GM21717 (cell line): Measurements from ENCODE around the gene PTPRU.

Experiments used
- ATAC-seq: cut with Tn5 transposase; IDR thresholded peaks from one replicate; pipeline ENCODE4 v1.9.1; 2021; ENCODE audit warnings: mild to moderate bottlenecking, moderate library complexity; ENCODE audit not compliant: unreplicated experiment

PTPRU gene

GRCh38 chr1:29327223-29327935 lies 91.1 kb downstream of the PTPRU start:
- no peak for ATAC-seq

DNA sequence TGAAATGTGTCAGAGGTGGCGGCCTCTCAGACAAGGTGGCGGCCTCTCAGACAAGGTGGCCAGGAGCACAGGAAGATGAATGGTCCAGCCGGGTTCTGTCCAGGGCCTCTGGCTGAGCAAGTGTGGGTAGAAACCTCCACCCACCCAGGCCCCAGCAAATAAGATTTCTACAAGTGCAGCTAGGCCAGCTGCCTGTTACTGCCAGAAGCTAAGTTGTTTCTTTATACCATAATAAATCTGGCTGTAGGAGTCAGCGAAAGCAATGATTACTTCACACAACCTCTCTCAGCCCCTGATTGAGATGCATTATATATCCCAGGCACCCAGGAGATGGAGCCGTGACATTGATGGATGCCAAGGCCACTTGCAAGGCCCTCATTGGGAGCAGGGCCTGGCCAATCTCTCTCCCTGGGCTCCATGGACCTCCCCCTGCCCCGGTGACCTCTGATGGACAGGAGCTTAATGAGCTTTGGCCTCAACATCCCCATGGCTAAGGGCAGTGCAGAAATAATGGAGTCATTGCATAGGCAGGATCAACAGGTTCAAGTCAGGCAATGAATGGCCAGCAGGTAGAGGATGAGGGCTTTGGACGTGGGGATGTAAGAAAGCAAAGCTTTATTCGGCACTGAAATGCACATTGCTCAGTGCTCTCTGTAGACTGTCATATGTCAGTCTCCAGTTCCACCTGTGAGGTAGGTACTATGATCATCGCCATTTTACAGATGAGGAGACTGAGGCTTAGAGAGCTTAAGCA lies 92.9 kb downstream of the PTPRU start:
- ATAC-seq = no peak

- no peak for ATAC-seq
Observed at GRCh38 chr1:29330089-29330488, 93.8 kb downstream of the PTPRU start.

GRCh38 chr1:29330856-29331255 lies 94.5 kb downstream of the PTPRU start:
- no peak for ATAC-seq

DNA sequence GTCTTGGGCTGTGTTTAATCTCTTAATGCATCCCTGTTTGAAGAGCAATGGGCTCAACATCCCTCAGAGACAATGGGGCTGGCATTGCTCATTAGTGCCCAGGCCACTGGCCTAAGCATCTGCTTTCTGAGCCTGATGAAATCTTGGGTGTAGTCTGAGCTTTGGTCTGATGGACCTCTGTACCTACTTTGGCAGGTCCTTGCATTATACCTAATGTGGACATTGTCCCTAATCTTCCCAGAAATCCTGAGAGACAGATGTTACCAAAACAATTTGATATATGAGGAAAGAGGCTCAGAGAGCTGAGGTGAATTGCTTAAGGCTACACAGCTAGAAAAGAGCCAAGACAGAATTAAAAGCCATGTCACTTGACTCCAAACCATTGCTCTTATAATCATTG lies 95.0 kb downstream of the PTPRU start:
- ATAC-seq = no peak

DNA sequence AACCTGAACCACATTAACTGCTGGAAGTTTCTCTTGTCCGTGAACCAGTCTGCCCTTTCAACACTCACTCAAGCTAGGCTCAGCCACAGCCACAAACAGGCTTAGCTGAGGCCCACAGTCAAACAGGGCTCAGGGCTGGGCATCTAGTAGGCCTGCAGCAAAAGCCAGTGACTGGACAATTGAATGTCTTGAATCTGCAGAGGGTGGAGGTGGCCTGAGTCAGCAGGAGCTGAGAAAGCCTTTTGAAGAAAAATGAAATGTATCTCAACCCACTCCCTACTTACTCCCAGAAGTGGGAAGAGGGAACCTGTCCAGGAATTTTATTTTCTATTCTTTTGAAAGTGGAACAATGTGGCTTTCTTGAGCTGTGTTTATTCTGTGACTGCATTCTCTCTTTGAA lies 95.4 kb downstream of the PTPRU start:
- no peak for ATAC-seq

DNA sequence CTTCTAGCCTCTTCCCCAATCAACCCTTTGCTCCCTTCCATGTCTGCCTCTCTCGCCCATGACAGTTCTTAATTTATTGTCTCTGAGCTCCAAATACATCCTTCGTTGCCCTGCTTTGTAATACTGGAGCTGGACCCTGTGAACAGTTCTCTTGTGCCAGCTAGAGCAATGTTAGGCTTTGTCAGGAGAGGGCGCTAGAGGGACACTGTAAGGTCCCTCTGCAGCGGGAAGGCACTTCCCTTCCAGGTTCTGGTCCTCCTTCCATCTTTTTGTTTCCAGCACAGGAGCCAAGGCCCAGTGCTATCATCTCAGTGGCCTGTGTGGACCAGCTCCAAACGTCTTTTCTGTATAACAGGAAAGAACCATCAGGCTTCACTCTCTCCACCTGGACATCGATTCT lies 95.9 kb downstream of the PTPRU start:
- no peak for ATAC-seq

DNA sequence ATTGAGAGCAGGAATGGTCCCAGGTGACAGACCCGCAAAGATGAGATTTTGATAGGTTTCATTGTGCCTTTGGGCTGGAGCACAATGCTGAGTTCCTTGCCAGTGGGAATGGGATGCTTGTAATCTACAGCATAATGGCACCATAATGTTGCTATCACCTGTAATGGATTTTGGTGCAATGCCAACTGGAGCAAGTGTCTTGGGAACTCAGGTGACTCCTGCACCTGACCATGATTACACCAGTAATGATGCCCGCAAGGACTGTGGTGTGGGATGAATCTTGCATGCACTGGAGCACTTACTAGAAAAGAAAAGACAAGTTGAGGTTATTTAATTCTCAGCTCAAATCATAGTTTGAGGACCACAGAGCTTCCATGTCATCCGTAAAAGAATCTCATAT lies 96.7 kb downstream of the PTPRU start:
- ATAC-seq = no peak

DNA sequence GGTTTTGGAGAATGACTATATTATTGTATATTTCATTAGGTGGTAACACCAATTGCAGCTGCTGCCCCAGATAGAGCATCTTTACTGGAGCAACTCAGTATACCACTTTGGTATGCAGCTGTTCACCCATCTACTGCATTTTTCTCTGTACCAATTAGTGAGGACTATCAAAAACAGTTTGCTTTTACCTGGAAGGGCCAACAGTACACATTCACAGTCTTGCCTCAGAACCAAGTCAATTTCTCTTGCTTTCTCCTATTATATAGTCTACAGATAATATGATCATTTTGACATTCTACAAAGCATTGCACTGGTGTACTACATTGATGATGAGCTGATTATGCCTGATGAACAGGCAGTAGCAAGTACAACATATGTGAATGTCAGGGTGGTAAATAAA lies 99.3 kb downstream of the PTPRU start:
- no peak for ATAC-seq

- ATAC-seq = no peak
Observed at GRCh38 chr1:29338908-29339575, 102.7 kb downstream of the PTPRU start.

GRCh38 chr1:29341936-29342335 lies 105.6 kb downstream of the PTPRU start:
- ATAC-seq = no peak

GRCh38 chr1:29342351-29342750 lies 106.0 kb downstream of the PTPRU start:
- no peak for ATAC-seq

DNA sequence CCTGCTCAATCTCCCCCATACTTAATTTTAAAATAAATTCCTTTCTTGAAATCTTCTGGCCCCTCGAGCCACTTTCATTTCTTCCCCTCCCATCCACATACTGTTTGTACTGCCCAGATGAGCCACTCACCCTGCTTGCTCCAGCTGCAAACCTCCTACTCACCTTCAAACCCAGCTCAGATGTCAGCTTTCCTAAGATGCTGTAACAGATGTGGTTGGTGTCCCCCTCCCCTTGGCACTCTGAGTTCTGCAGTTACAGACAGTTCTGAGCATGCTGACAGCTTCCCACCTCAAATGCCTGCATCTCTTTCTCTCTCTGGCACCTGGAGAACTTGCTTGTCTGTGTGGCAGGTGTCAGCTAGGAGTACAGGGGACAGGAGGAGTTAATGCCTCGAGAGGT lies 106.7 kb downstream of the PTPRU start:
- ATAC-seq = no peak

DNA sequence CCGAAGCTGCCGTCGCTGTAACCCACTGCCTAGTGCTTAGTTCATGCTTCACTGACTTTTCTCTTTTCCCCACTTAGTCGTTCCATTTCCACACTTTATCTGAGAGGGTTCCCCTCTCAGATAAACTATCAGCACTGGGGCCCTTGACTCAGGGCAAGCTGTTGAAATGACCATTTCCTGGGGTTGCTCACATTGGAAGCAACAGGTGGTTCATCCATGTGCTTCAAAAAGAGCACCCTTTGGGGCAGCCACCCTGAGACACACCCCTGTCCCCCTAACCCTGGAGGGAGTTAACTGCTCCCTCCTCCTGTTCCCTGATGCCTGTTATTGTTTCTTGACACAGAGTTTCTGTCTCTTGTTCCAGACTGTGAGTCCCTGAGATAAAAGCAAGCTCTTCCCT lies 107.2 kb downstream of the PTPRU start:
- no peak for ATAC-seq

DNA sequence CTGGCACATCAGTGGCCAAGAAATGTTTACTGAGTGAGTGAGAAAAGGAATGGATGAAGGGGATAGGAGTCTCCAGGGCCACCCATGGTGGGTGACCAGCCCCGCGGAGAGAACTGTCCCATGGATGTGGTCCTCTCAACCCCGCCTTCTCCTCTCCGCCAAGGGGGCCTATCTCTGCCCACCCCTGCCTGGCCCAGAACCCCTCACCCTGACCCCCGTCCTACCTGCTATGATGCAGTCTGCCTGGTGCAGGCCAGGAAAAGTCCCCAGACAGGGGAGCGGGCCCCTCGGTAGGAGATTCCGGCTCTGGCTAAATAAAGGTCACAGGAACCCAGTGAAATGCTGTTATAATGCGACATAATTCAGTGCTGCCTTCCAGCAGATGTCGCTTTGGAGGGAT lies 107.6 kb downstream of the PTPRU start:
- ATAC-seq = no peak

DNA sequence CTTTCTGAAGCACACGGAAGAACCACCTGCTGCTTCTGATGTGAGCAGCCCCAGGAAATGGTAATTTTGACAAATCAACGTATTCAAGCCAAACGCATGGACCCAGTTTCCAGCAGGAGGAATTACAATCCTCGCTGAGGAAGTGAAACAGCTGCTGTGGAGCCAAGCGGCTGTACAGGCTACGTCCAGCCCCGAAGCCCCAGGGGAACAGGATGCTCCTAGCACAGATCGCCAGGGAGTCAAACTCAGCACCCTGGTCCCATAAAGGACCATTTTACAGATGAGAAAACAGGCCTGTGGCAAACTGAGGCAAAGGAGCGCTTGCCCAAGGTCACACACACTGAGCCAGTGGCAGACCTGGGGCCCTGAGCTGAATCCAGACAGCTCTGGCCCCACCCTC lies 108.0 kb downstream of the PTPRU start:
- no peak for ATAC-seq

- ATAC-seq = no peak
Observed at GRCh38 chr1:29346576-29346975, 110.3 kb downstream of the PTPRU start.

DNA sequence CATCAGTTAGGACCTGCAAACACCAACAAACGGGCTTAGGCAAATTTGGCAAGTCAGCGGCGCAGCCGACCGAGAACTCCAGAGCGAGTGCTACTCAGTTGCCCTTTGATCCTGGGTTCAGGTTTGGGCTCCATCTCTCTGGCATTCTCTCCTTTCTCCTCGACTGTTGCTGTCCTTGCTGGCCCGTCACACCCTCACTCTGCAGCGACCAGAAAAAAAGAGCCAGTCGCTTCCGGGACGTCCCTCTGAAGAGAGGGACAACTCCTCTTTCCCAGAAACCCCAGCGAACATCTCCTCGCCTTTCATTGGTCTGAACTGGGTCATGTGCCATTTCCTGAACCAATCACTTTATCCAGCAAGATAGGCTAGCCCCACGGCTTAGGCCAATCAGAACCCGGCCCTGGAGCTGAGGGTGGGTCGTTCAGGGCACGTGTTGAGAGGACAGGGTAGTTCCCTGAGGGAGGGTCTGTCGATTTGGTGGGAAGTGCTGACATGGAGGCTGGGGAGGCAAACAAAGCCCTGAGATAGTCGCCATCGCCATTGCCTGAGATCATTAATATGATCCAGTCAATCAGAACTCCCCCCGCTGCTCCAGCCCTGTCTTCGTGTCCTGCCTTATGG lies 113.7 kb downstream of the PTPRU start:
- ATAC-seq = no peak

GRCh38 chr1:29352719-29353420 lies 116.5 kb downstream of the PTPRU start:
- ATAC-seq = no peak

- ATAC-seq = no peak
Observed at GRCh38 chr1:29354511-29355098, 118.3 kb downstream of the PTPRU start.

DNA sequence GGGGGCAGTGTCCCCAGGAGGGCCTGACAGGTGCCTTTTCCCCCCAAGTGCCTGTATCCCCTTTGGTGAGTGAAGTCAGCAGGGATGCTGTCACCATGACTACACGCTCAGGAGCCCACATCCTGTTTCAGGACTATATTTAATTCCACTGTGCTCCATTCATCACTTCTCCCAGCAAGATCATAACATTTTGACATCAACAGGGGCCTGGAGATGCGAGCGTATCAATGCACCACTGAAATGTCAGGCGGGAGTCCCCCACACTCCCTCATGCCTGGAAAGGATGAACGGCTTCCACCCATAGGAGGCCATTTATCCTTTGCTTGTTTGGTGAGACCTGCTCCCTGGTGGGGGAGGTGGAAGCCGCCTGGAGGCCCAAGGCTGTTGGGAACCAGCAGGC lies 119.1 kb downstream of the PTPRU start:
- ATAC-seq = no peak
